BLaER1 treated with 17β-estradiol and CSF1 and Interleukin-3, amounts not matched to agents 10 nM and 100 nM (cell line): ENCODE data around the gene POLR2A.
"Not testable (repeated sequence)": the region's sequence is repeated elsewhere in the genome, so short reads cannot be mapped to it uniquely, and the experiment has no call there.

ENCODE experiments used
- H3K27ac ChIP-seq, 11 experiments: shearing (Covaris generic); formaldehyde crosslinking; 2 replicates each; pipeline ENCODE4 v1.8.1; 2022
- H3K27me3 ChIP-seq, 11 experiments: shearing (Covaris generic); formaldehyde crosslinking; 2 replicates each; pipeline ENCODE4 v1.8.1; 2022
- H3K36me3 ChIP-seq, 11 experiments: shearing (Covaris generic); formaldehyde crosslinking; 2 replicates each; pipeline ENCODE4 v1.8.1; 2022
- H3K4me1 ChIP-seq, 10 experiments: shearing (Covaris generic); formaldehyde crosslinking; 2 replicates each; pipeline ENCODE4 v1.8.1; 2022
- H3K4me2 ChIP-seq, 11 experiments: shearing (Covaris generic); formaldehyde crosslinking; 2 replicates each; pipeline ENCODE4 v1.8.1; 2022
- H3K4me3 ChIP-seq, 10 experiments: shearing (Covaris generic); formaldehyde crosslinking; 2 replicates each; pipeline ENCODE4 v1.8.1; 2022
- H3K9ac ChIP-seq, 11 experiments: shearing (Covaris generic); formaldehyde crosslinking; 2 replicates each; pipeline ENCODE4 v1.8.1; 2022
- H3K9me3 ChIP-seq, 11 experiments: shearing (Covaris generic); formaldehyde crosslinking; replicated peaks in 1 of 11; 2 replicates each; pipeline ENCODE4 v1.8.1; 2022
- H4K20me1 ChIP-seq, 11 experiments: shearing (Covaris generic); formaldehyde crosslinking; 2 replicates each; pipeline ENCODE4 v1.8.1; 2022
- Cebpa-rat ChIP-seq, 11 experiments: shearing (Covaris generic); IDR thresholded peaks; 2 replicates each; pipeline ENCODE4 v1.8.1; 2022

Gene POLR2A

DNA sequence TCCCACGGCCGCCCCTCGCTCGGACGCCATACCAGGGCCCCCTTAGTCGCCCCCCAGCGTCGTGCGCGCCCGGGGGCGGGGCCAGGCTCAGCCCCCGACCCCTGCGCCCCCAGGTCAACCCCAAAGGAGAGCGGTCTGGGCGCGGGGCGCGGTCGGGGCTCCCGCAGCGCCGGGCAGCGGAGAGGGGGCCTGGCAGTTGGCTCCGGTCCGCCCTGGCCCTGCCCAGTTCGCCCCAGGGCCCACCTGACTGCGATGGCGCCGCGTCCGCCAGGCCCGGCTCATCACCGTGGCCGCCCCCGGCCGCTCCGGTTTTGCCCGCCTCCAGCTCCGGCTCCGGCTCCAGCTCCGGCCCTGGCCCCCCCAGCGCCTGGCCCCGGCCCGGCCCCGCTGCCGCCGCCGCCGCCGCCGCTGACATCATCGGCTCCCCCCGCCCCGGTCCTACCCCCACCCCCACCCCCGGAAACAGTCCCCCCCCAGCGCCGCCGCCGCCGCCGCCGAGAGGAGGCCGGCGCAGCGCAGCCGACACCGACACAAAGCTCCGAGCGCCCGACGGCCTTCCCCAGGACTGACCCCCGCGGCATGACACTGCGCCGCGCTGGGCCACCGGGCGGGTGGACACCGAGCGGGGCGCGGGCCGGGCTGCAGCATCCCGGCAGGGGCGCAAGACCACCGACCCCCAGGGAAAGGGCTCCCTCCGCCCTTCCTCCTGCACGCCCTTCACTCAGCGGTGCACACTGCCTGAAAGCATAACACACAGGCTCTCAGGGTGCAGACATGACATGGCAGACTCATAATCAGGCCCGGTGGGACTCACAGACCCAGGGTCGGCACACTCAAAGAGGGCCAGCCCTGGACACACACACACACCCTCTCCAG is 4.7 kb upstream of the POLR2A start, which contains the start of gene ZBTB4:
Gene ZBTB4 (minus strand): TSS at position 419 of the 876 bp plus-strand sequence. CDS start 12,830 bp downstream, outside the sequence.
- H3K36me3 ChIP-seq = peaks cover 0 to 11% (median 1%) of the 10 kb centered on the region in 11 experiments; a peak in 6 of 22 replicates
- TF ChIP-seq Cebpa-rat (IDR thresholded peaks at IDR 0.05) = no peak
- peak within 1 kb of the TSS; percentile 91 to 97 (median 93) for H3K27ac ChIP-seq
- peak within 1 kb of the TSS; percentile 91 to 99 (median 95) for H3K9ac ChIP-seq
- peaks cover 28 to 43% (median 38%) of the 10 kb centered on the region in 11 experiments; a peak in 19 of 22 replicates for H4K20me1 ChIP-seq
- H3K9me3 ChIP-seq = no peaks in the 10 kb centered on the region
- peak within 1 kb of the TSS; percentile 84 to 97 (median 92) for H3K4me3 ChIP-seq
- H3K27me3 ChIP-seq = no peaks in the 10 kb centered on the region
- H3K4me2 ChIP-seq = peak within 1 kb of the TSS; percentile 88 to 98 (median 95)
- peaks cover 67 to 78% (median 71%) of the 10 kb centered on the region in 10 experiments for H3K4me1 ChIP-seq

DNA sequence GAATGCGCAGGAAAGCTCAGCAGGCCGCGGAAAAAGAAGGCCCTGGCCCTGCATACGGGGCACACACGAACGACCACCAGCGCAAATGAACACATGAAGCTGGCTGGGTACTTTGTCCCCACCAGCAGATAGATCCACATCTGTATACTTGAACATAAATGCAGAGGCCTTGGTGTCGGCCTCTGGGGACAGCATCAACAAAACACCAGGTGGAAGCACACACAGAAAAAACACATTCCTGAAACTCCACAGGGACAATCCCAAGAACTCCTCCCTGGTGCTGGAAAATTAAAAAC is 4.1 kb upstream of the POLR2A start:
- H3K27me3 ChIP-seq = no peaks in the 10 kb centered on the region
- peak overlapping the region; percentile 84 to 97 (median 92) for H3K4me3 ChIP-seq
- peaks cover 0 to 11% (median 0%) of the 10 kb centered on the region in 11 experiments; a peak in 3 of 22 replicates for H3K36me3 ChIP-seq
- peak overlapping the region; percentile 91 to 97 (median 93) for H3K27ac ChIP-seq
- H3K9ac ChIP-seq = peak overlapping the region; percentile 91 to 99 (median 95)
- peaks cover 66 to 73% (median 69%) of the 10 kb centered on the region in 10 experiments for H3K4me1 ChIP-seq
- no peak for TF ChIP-seq Cebpa-rat (IDR thresholded peaks at IDR 0.05)
- no peaks in the 10 kb centered on the region for H3K9me3 ChIP-seq
- H4K20me1 ChIP-seq = peaks cover 31 to 42% (median 37%) of the 10 kb centered on the region in 11 experiments
- H3K4me2 ChIP-seq = peak overlapping the region; percentile 82 to 98 (median 95)

DNA sequence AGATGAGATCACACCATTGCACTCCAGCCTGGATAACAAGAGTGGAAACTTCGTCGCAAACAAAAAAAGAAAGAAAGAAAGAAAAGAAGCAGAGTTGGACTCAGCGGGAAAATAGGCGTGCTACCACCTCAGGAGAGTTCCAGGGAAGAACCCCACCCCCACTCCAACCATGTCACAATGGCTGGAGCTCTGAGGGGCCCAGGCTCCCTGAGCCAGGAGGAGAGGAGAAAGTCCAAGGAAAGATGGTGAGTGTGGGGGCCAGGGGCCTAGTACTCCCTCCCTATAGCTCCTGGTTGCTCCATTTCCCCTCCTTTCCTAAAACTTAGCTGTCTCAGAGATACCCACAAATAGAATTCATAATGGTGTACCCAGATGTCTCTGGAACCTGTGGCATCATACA is 2.9 kb upstream of the POLR2A start, which contains the start of gene SLC35G6:
Gene SLC35G6 (plus strand): TSS at position 172 of the 400 bp plus-strand sequence. CDS start 71 bp downstream, at position 243.
- H3K36me3 ChIP-seq, H3K9me3 ChIP-seq, H3K27me3 ChIP-seq: not testable (repeated sequence)
- Histone ChIP-seq H3K4me1 (peaks cover 62 to 72% (median 71%) of the 10 kb centered on the region in 10 experiments), H3K27ac (peak within 1 kb of the TSS; percentile 97 to 100 (median 99); a peak in 21 of 22 replicates), H4K20me1 (peaks cover 37 to 42% (median 39%) of the 10 kb centered on the region in 11 experiments), H3K9ac (peak within 1 kb of the TSS; percentile 93 to 100 (median 98); a peak in 21 of 22 replicates), H3K4me2 (peak within 1 kb of the TSS; percentile 85 to 98 (median 95)), H3K4me3 (peak within 1 kb of the TSS; percentile 81 to 97 (median 92); a peak in 15 of 20 replicates)

DNA sequence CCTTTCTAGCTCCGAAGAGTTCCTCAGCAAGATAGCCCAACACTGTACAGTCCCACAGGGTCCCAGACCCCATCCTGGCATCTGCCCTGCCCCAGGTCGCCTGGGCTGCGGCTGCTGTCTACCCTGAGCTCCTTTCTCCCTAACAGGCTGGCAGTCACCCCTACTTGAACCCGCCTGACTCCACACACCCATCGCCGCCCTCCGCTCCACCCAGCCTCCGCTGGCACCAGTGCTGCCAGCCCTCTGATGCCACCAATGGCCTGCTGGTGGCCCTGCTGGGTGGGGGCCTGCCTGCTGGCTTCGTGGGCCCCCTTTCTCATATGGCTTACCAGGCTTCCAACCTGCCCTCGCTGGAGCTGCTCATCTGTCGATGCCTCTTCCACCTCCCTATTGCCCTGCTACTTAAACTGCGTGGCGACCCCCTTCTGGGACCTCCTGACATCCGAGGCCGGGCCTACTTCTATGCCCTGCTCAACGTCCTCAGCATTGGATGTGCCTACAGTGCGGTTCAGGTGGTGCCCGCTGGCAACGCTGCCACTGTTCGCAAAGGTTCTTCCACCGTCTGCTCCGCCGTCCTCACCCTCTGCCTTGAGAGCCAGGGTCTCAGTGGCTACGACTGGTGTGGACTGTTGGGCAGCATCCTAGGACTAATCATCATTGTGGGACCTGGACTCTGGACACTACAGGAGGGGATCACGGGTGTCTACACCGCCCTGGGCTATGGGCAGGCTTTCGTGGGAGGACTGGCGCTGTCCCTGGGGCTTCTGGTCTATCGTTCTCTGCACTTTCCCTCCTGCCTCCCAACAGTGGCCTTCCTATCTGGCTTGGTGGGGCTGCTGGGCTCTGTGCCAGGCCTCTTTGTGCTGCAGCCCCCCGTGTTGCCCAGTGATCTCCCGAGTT is 2.1 kb upstream of the POLR2A start:
- peak overlapping the region; percentile 87 to 100 (median 98); a peak in 19 of 22 replicates for H3K9ac ChIP-seq
- H3K27me3 ChIP-seq, H3K9me3 ChIP-seq: not testable (repeated sequence)
- H4K20me1 ChIP-seq = peaks cover 37 to 42% (median 39%) of the 10 kb centered on the region in 11 experiments
- peaks cover 0 to 16% (median 4%) of the 10 kb centered on the region in 11 experiments; a peak in 12 of 22 replicates for H3K36me3 ChIP-seq
- peak overlapping the region in 8 of 10 experiments; percentile 69 to 85 (median 79); a peak in 11 of 20 replicates for H3K4me3 ChIP-seq
- H3K27ac ChIP-seq = peak overlapping the region; percentile 97 to 100 (median 99)
- peaks cover 62 to 72% (median 71%) of the 10 kb centered on the region in 10 experiments for H3K4me1 ChIP-seq
- peak overlapping the region; percentile 85 to 98 (median 95) for H3K4me2 ChIP-seq

GRCh38 chr17:7482742-7483088 is 1.5 kb upstream of the POLR2A start:
- Histone ChIP-seq H3K27ac (peak overlapping the region; percentile 97 to 100 (median 99)), H3K36me3 (peaks cover 0 to 22% (median 11%) of the 10 kb centered on the region in 11 experiments; a peak in 14 of 22 replicates), H3K4me1 (peaks cover 62 to 72% (median 71%) of the 10 kb centered on the region in 10 experiments), H4K20me1 (peaks cover 37 to 42% (median 39%) of the 10 kb centered on the region in 11 experiments), H3K4me2 (peak overlapping the region; percentile 85 to 98 (median 95)), H3K4me3 (peak overlapping the region; percentile 65 to 85 (median 77)), H3K9ac (peak overlapping the region; percentile 87 to 100 (median 98))
- H3K27me3 ChIP-seq, H3K9me3 ChIP-seq: not testable (repeated sequence)

DNA sequence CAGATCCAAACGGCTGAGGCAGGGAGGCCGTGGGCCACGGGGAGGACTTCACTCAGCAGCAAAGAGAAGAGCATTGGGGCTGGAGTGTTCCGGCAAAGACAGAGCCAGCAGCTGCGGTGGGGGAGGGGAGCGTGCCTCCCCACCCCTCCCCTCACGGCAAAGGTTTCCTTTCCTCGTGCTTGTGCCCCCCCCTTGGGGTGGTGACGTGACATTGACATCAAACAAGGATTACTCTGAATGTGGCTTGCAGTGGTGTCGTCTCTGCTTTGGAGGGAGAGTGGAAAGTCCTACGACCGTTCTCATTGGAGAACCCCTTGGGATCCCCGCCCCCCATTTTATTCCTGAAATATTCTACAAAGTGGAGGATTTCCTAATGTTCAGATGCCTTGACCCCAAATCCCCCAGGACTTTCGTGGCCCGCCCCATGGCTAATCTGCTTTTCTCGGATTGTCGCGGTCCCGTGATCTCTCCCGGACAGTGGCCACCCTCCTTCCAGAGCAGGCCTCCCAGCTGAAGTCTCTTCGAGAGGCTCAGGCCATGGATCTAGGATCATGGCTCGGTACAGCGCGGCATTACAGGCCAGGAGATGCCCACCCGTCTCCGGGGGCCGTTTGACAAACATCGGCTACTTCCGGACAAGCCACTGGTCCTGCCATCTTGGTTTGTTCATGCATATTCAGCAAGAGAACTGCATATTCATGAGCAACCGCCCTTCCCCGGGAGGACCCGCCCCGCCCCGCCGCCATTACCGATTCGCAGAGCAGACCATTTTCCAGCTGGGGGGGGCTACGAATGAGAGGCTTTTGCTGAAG is 705 bp upstream of the POLR2A start:
- peak overlapping the region; percentile 85 to 98 (median 95) for H3K4me2 ChIP-seq
- H3K36me3 ChIP-seq = peaks cover 0 to 29% (median 14%) of the 10 kb centered on the region in 11 experiments; a peak in 14 of 22 replicates
- H3K4me1 ChIP-seq = peaks cover 62 to 72% (median 69%) of the 10 kb centered on the region in 10 experiments
- no peaks in the 10 kb centered on the region for H3K27me3 ChIP-seq
- peak overlapping the region; percentile 97 to 100 (median 99) for H3K27ac ChIP-seq
- TF ChIP-seq Cebpa-rat (IDR thresholded peaks at IDR 0.05) = no peak
- peak overlapping the region; percentile 87 to 100 (median 98) for H3K9ac ChIP-seq
- H3K9me3 ChIP-seq = no peaks in the 10 kb centered on the region
- H3K4me3 ChIP-seq = peak overlapping the region; percentile 65 to 85 (median 77)
- peaks cover 37 to 42% (median 39%) of the 10 kb centered on the region in 11 experiments for H4K20me1 ChIP-seq

DNA sequence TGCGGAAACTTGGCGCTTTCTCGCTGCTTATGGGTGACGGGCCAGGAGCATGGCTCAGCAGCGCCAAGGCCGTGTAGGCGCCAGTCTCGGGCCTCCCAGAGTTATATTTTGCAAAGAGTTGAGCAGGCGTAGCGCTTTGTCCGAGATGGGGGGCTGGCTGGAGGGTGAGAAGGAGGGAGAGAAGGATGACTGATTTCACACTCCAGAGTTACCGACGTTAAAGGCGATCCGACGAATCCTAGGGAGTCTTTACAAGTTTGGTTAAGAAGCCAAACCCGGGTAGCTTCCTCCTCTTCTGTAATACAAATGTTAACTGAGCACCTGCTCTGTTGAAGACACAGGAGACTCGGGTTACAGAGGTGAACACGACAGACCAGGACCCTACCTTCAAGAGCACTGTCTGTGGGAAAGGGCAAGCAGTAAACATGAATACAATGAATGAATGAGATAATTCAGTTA is 782 bp downstream of the POLR2A start:
- no peaks in the 10 kb centered on the region for H3K9me3 ChIP-seq
- H3K4me3 ChIP-seq = peak overlapping the region; percentile 65 to 85 (median 77)
- H3K4me1 ChIP-seq = peaks cover 73 to 80% (median 78%) of the 10 kb centered on the region in 10 experiments
- TF ChIP-seq Cebpa-rat (IDR thresholded peaks at IDR 0.05) = no peak
- peaks cover 52 to 54% (median 53%) of the 10 kb centered on the region in 11 experiments for H4K20me1 ChIP-seq
- H3K27ac ChIP-seq = peak overlapping the region in 10 of 11 experiments; percentile 44 to 100 (median 98); a peak in 21 of 22 replicates
- H3K36me3 ChIP-seq = peaks cover 4 to 44% (median 28%) of the 10 kb centered on the region in 11 experiments; a peak in 19 of 22 replicates
- peak overlapping the region; percentile 87 to 100 (median 98) for H3K9ac ChIP-seq
- H3K27me3 ChIP-seq = no peaks in the 10 kb centered on the region
- H3K4me2 ChIP-seq = peak overlapping the region; percentile 77 to 97 (median 92)
